Neural crest cell (in vitro differentiated cells): ENCODE data around the gene GLMP. TPM values are rescaled to one million over a fixed set of nuclear protein-coding genes. Genes with fewer than 3 reads are reported as not detected.

Source experiments
- DNase-seq: peaks from one replicate; pipeline ENCODE4 v3.0.0; 2021; ENCODE audit warnings: low read depth, mixed read lengths, low spot score
- H3K27ac Mint-ChIP-seq: one replicate; pipeline ENCODE4 v1.8.0; 2021; ENCODE audit warnings: mild to moderate bottlenecking, mixed read lengths; ENCODE audit not compliant: unreplicated experiment
- H3K27me3 Mint-ChIP-seq: 2 replicates; pipeline ENCODE4 v1.8.0; 2021; ENCODE audit warnings: low read depth, mild to moderate bottlenecking, mixed read lengths
- H3K36me3 Mint-ChIP-seq: 2 replicates; pipeline ENCODE4 v1.8.0; 2021; ENCODE audit warnings: low read depth, mild to moderate bottlenecking, mixed read lengths
- H3K4me1 Mint-ChIP-seq: 2 replicates; pipeline ENCODE4 v1.8.0; 2021; ENCODE audit warnings: mixed read lengths
- H3K4me3 Mint-ChIP-seq: one replicate; pipeline ENCODE4 v1.8.0; 2021; ENCODE audit warnings: mild to moderate bottlenecking, mixed read lengths
- H3K9me3 Mint-ChIP-seq: 2 replicates; pipeline ENCODE4 v1.8.0; 2021; ENCODE audit warnings: mixed read lengths
- CTCF ChIP-seq: fragments of 200-600 bp; sonication (generic); conservative IDR thresholded peaks from 2 replicates; pipeline ENCODE4 v1.5.0; 2021; ENCODE audit warnings: antibody characterized with exemption, mild to moderate bottlenecking
- total RNA-seq: library from RNA; stranded (reverse); gene quantifications from 2 replicates; pipeline ENCODE4 v1.2.1, GENCODE V29; 2021

GLMP gene
- total RNA-seq, 1 donor from 2014 or later, result 34.2 TPM

GRCh38 chr1:156285437-156285836 lies 10.0 kb downstream of the GLMP start:
- Mint-ChIP-seq H3K27me3 (no peaks in the 10 kb centered on the region), H3K4me3 (peak overlapping the region; percentile 83), H3K9me3 (no peaks in the 10 kb centered on the region), H3K4me1 (peaks cover 27% of the 10 kb centered on the region), H3K27ac (no peak overlapping the region), H3K36me3 (no peaks in the 10 kb centered on the region)
- TF ChIP-seq CTCF, result no peak
- no peak for DNase-seq

- Mint-ChIP-seq H3K4me3 (peak overlapping the region; percentile 83), H3K27ac (no peak overlapping the region), H3K4me1 (peaks cover 32% of the 10 kb centered on the region), H3K9me3 (no peaks in the 10 kb centered on the region), H3K27me3 (no peaks in the 10 kb centered on the region), H3K36me3 (no peaks in the 10 kb centered on the region)
- no peak for DNase-seq
- no peak for TF ChIP-seq CTCF
Measured at GRCh38 chr1:156284757-156285156, 10.7 kb downstream of the GLMP start.

GRCh38 chr1:156284112-156284511 lies 11.4 kb downstream of the GLMP start, which contains the start of gene TMEM79:
TMEM79 (plus strand) TSS chr1:156284325; CDS start chr1:156285227, 902 bp downstream.
- Mint-ChIP-seq H3K4me1 (peaks cover 32% of the 10 kb centered on the region), H3K4me3 (peak within 1 kb of the TSS; percentile 96), H3K9me3 (no peaks in the 10 kb centered on the region), H3K27me3 (no peaks in the 10 kb centered on the region), H3K27ac (peak within 1 kb of the TSS; percentile 85), H3K36me3 (no peaks in the 10 kb centered on the region)
- TF ChIP-seq CTCF, result no peak
- no peak for DNase-seq

GRCh38 chr1:156283521-156283920 lies 12.0 kb downstream of the GLMP start:
- H3K4me3 Mint-ChIP-seq, result peak overlapping the region; percentile 96
- peaks cover 32% of the 10 kb centered on the region for H3K4me1 Mint-ChIP-seq
- H3K27me3 Mint-ChIP-seq, result no peaks in the 10 kb centered on the region
- no peak for DNase-seq
- TF ChIP-seq CTCF, result no peak
- no peaks in the 10 kb centered on the region for H3K36me3 Mint-ChIP-seq
- no peaks in the 10 kb centered on the region for H3K9me3 Mint-ChIP-seq
- peak overlapping the region; percentile 74 for H3K27ac Mint-ChIP-seq

GRCh38 chr1:156282479-156283222 lies 12.8 kb downstream of the GLMP start, which contains the start of gene SMG5:
SMG5 (minus strand) TSS chr1:156282825; CDS start chr1:156282680, 145 bp downstream.
- TF ChIP-seq CTCF, result no peak
- peaks cover 32% of the 10 kb centered on the region for H3K4me1 Mint-ChIP-seq
- H3K4me3 Mint-ChIP-seq, result peak within 1 kb of the TSS; percentile 96
- no peaks in the 10 kb centered on the region for H3K9me3 Mint-ChIP-seq
- peak; percentile 89 for DNase-seq
- no peaks in the 10 kb centered on the region for H3K27me3 Mint-ChIP-seq
- H3K36me3 Mint-ChIP-seq, result no peaks in the 10 kb centered on the region
- H3K27ac Mint-ChIP-seq, result peak within 1 kb of the TSS; percentile 94
